Mucosa of rectum (tissue), 2 donors: ENCODE results near the gene ZNF211.

ENCODE experiments used
- H3K27ac ChIP-seq, 2 donors: one replicate each; pipeline ENCODE4 v1.7.0; 2013; ENCODE audit warnings: inconsistent platforms in 2 of 2, low read depth in 2 of 2, low read length in 2 of 2
- H3K27me3 ChIP-seq, 2 donors: one replicate each; pipeline ENCODE4 v1.7.0; 2013; ENCODE audit warnings: low read length in 2 of 2; ENCODE audit not compliant: control insufficient read depth in 2 of 2, insufficient read depth in 2 of 2
- H3K36me3 ChIP-seq, 2 donors: one replicate each; pipeline ENCODE4 v1.7.0; 2013; ENCODE audit warnings: low read length in 2 of 2; ENCODE audit not compliant: control insufficient read depth in 2 of 2, insufficient read depth in 2 of 2
- H3K4me1 ChIP-seq, 2 donors: one replicate each; pipeline ENCODE4 v1.7.0; 2013; ENCODE audit warnings: low read length in 2 of 2, mild to moderate bottlenecking in 1 of 2; ENCODE audit not compliant: control insufficient read depth in 2 of 2, insufficient read depth in 2 of 2
- H3K4me3 ChIP-seq, 2 donors: one replicate each; pipeline ENCODE4 v1.7.0; 2013; ENCODE audit warnings: low read length in 2 of 2
- H3K9ac ChIP-seq, 2 donors: one replicate each; pipeline ENCODE4 v1.7.0; 2013; ENCODE audit warnings: low read length in 2 of 2, low read depth in 1 of 2, mild to moderate bottlenecking in 1 of 2
- H3K9me3 ChIP-seq, 2 donors: one replicate each; pipeline ENCODE4 v1.7.0; 2013; ENCODE audit warnings: low read length in 2 of 2; ENCODE audit not compliant: control insufficient read depth in 2 of 2
- donor health status: healthy.
- donor health status: Normal muscosa, but diverticular disease.

Gene ZNF211

DNA sequence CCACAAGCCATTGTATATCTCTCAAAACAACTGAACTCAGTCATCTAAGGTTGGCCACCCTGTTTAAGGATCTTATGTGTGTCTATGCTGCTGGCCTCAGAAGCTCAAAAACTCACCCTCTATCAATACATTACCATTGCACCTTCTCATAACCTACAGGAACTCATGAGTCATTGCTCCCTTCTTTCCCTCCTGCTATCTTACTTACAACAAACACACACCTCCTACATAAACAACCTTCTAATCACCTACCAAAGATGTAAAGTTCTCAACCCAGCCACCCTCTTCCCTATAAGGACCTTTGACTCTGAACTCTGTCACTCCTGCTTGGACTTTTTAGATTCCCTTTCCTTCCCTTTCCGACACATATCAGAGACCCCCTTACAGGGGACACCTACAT is 22.5 kb downstream of the ZNF211 start:
- H3K9me3 ChIP-seq, result no peaks in the 10 kb centered on the region
- H3K36me3 ChIP-seq, result no peaks in the 10 kb centered on the region
- no peaks in the 10 kb centered on the region for H3K4me1 ChIP-seq
- H3K27ac ChIP-seq, result no peak overlapping the region
- H3K4me3 ChIP-seq, result no peak overlapping the region
- H3K27me3 ChIP-seq, result no peaks in the 10 kb centered on the region
- no peak overlapping the region for H3K9ac ChIP-seq

DNA sequence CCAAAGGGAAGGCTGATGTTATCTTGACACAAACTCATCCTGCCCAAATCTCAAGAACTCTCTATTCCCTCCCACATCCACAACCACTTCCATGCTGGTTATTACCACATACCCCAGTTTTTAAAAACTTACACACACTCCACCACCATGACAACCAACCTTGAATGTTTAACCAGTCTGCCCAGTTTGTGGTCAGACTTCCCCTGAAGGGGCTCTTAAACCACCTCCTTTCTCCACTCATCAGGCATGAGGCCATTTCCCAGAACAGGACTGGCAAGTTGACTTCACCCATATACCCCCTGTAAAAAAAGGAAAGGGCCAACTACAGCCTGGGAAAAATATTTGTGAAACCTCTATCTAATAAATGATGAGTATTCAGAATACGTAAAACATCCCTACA is 23.4 kb downstream of the ZNF211 start:
- Histone ChIP-seq H3K4me3 (no peak overlapping the region), H3K27me3 (no peaks in the 10 kb centered on the region), H3K9ac (no peak overlapping the region), H3K36me3 (no peaks in the 10 kb centered on the region), H3K4me1 (no peaks in the 10 kb centered on the region), H3K9me3 (no peaks in the 10 kb centered on the region), H3K27ac (no peak overlapping the region)

DNA sequence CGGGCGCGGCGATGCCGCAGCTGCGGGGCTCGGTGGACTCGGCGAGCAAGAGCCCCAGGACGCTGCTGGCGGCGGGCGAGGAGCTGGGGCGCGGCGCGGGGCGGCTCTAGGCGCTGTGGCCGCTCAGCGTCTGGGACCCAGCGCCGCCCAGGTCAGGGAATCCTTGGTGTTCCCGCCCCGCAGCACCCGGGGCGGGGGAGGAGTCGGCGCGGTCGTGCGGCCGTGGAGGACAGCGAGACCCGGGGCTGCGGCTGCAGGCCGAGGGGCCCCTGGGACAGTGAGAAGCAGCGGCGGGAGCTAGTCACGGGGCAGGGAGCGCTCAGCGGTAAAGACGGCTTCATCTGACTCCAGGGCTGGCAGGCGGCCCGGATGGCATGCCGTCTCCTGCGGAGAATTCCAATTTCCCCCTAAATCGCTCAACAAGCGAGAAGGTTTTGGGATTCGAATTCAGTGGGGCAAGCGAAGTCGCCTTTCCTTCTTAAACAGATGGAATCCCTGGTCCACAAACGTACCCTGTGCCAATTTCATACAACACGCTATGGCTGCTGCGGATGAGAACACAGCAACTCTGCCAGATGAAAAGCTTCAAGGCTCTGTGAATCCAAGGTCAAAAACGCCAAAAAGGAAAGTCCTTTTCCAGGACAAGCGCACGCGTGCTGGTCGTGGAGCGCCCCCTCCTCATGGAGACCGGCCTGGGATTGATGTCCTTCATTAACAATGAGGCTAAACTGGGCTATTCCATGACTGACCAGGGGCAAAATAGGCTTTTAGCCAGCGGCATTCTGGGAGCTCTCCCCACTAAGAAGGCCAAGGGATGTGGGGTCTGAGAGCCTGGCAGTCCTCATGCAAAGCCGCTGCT is 31.5 kb downstream of the ZNF211 start:
- H3K4me3 ChIP-seq, result peak overlapping the region; percentile 61 to 68
- peaks cover 0 to 5% of the 10 kb centered on the region in 2 donors for H3K4me1 ChIP-seq
- peaks cover 3 to 4% of the 10 kb centered on the region in 2 donors for H3K27me3 ChIP-seq
- H3K36me3 ChIP-seq, result no peaks in the 10 kb centered on the region
- no peaks in the 10 kb centered on the region for H3K9me3 ChIP-seq
- H3K27ac ChIP-seq, result no peak overlapping the region
- peak overlapping the region; percentile 32 to 43 for H3K9ac ChIP-seq

DNA sequence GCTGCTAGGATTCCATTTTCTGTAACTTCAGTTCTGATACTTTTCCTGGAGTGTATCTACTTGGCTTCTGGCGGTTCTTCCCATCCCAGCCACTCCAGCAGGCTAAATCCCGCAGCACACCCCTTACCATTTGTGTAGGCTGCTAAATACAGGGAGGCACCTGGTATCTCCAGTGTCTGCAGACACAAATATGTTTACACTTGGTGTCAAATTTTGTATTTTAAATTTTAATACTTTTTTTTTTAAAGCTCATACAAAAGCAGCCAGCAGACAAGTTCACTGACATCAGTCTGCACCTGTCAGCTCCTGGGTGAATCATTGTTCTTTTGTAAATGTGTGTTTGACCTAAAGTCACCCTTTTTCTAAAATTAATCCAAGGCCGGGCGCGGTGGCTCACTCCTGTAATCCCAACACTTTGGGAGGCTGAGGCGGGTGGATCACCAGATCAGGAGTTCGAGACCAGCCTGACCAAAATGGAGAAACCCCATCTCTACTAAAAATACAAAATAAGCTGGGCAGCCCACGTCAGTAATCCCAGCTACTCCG is 32.4 kb downstream of the ZNF211 start:
- Histone ChIP-seq H3K9me3 (no peaks in the 10 kb centered on the region), H3K4me1 (peaks cover 0 to 5% of the 10 kb centered on the region in 2 donors), H3K27me3 (peaks cover 3 to 4% of the 10 kb centered on the region in 2 donors), H3K27ac (no peak overlapping the region), H3K4me3 (no peak overlapping the region), H3K9ac (no peak overlapping the region), H3K36me3 (no peaks in the 10 kb centered on the region)

DNA sequence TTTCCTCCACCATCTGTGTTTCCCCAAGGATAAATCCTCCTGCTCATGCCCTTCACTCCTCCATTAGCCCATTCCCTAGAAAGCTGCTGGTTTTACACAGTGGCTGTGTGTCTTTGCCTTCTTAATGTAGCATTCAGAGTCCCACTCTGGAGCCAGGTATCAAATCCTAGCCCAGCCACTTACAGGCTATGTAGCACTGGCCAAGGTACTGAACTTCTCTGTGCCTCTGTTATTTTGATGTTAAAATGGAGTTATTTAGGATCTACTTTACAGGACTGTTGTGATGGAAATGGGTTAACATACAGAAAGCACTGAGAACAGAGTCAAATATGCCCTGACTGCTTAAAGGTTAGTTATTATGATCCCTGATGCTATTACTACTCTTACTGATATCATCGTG is 34.3 kb downstream of the ZNF211 start:
- Histone ChIP-seq H3K9me3 (no peaks in the 10 kb centered on the region), H3K4me1 (peaks cover 0 to 5% of the 10 kb centered on the region in 2 donors), H3K9ac (no peak overlapping the region), H3K36me3 (no peaks in the 10 kb centered on the region), H3K27me3 (peaks cover 3 to 4% of the 10 kb centered on the region in 2 donors), H3K4me3 (no peak overlapping the region), H3K27ac (no peak overlapping the region)

DNA sequence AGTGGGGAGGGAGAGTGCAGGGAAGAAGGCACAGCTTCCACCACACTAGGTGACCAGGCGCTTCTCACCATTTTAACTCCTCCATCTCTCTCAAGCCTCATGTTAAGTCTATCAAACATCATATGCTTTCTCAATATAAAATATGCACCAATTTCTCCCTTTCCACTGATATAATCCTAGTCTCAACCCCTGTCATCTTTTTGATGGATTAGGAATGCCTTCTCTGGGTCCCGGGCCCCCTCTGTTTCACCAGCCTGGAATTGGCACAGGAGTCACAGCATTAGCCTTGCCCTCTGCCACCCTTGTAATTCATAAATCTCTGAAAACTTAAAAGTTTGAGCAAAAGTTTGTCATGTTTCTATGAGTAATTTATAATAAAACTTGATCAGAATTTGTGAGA is 35.7 kb downstream of the ZNF211 start, which contains the start of gene ZSCAN4:
Gene ZSCAN4 (plus strand): TSS at position 301 of the 400 bp plus-strand sequence. CDS start 7,211 bp downstream, outside the sequence.
- Histone ChIP-seq H3K36me3 (no peaks in the 10 kb centered on the region), H3K9ac (no peak within 1 kb of the TSS), H3K27me3 (peaks cover 3 to 4% of the 10 kb centered on the region in 2 donors), H3K27ac (no peak within 1 kb of the TSS), H3K9me3 (no peaks in the 10 kb centered on the region), H3K4me1 (peaks cover 0 to 5% of the 10 kb centered on the region in 2 donors), H3K4me3 (no peak within 1 kb of the TSS)

DNA sequence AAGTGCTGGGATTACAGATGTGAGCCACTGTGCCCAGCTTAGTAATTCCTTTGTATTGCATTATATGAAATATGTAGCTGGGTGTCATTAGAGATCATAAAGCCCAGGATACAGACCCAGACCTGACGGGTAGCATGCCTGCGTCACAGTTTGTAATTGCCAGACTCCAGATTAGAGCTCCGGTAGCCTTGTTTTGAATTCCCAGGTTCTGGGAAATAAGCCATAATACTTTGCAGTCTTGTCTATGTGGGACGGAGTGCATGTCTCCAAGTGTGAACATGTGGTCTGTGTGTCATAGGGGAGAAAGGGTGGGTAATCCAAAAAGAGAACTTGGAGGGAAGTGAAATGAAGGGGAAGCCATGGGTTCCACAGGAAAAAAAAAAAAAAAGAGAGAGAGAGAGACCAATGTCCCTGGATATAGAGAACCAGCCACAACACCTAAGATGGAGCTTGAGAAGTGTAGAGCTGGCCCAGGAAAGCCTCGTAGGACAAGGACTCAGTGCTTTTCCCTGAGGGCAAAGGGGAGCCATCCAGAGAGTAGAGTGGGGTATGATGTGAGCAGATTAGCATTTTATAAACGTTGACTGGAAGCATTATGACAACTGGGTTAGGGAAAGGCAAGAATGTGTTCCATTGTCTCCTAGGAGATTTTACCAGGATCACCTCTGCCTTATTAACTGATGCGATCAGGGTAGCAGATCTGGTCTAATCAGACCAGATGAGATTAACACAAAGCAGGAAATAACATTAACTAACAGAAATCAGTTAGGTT is 38.3 kb downstream of the ZNF211 start:
- no peak overlapping the region for H3K4me3 ChIP-seq
- H3K27me3 ChIP-seq, result peaks cover 0 to 4% of the 10 kb centered on the region in 2 donors
- H3K36me3 ChIP-seq, result no peaks in the 10 kb centered on the region
- peaks cover 0 to 1% of the 10 kb centered on the region in 2 donors for H3K9me3 ChIP-seq
- H3K9ac ChIP-seq, result no peak overlapping the region
- H3K27ac ChIP-seq, result no peak overlapping the region
- H3K4me1 ChIP-seq, result no peaks in the 10 kb centered on the region

DNA sequence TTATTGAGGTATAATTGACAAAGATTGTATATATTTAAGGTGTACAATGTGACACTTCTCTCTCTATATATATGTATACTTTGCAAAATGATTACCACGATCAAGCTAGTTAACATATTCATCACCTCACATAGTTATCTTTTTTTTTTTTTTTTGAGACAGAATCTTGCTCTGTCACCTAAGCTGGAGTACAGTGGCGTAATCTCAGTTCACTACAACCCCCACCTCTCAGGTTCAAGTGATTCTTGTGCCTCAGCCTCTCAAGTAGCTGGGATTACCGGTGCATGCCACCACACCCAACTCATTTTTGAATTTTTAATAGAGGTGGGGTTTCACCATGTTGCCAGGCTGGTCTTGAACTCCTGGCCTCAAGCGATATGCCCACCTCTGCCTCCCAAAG is 39.5 kb downstream of the ZNF211 start:
- Histone ChIP-seq H3K4me3 (no peak overlapping the region), H3K9me3 (peaks cover 0 to 2% of the 10 kb centered on the region in 2 donors), H3K4me1 (no peaks in the 10 kb centered on the region), H3K27ac (no peak overlapping the region), H3K36me3 (no peaks in the 10 kb centered on the region), H3K9ac (no peak overlapping the region), H3K27me3 (peaks cover 0 to 4% of the 10 kb centered on the region in 2 donors)

DNA sequence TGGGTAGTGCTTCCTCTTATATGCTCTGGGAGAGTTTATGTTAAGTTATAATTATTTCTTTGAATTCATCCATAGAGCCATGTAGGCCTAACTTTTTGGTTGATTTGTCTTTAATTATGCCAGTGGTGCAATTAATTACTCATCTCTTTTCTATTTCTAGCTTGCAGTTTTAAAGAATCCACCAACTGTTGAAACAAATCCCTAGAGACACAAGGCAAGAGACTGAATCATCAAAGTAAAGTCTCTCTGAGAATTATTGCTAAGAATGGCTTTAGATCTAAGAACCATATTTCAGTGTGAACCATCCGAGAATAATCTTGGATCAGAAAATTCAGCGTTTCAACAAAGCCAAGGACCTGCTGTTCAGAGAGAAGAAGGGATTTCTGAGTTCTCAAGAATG is 42.9 kb downstream of the ZNF211 start:
- Histone ChIP-seq H3K4me3 (no peak overlapping the region), H3K27me3 (no peaks in the 10 kb centered on the region), H3K4me1 (no peaks in the 10 kb centered on the region), H3K9ac (no peak overlapping the region), H3K27ac (no peak overlapping the region), H3K36me3 (no peaks in the 10 kb centered on the region), H3K9me3 (peaks cover 0 to 2% of the 10 kb centered on the region in 2 donors)
